Liver (tissue), 9 donors: ENCODE data around the gene ST6GALNAC3. TPM values are rescaled to one million over a fixed set of nuclear protein-coding genes. Genes with fewer than 3 reads are reported as not detected.
A peak's percentile ranks its signal among the peaks of the same experiment; 100 is the strongest.

ENCODE experiments used
- DNase-seq: peaks from one replicate; pipeline ENCODE4 v3.0.0-alpha.2; 2017; ENCODE audit warnings: low spot score
- H3K27ac ChIP-seq, 2 donors: one replicate each; pipeline ENCODE4 v1.7.0; 2013; ENCODE audit warnings: inconsistent platforms in 2 of 2, low read length in 2 of 2, control low read depth in 1 of 2, low read depth in 1 of 2, mild to moderate bottlenecking in 1 of 2
- H3K27me3 ChIP-seq, 4 donors: one replicate each; pipeline versions ENCODE4 v1.6.1 to v1.7.0; 2013; ENCODE audit warnings: low read length in 3 of 4, inconsistent platforms in 1 of 4, mild to moderate bottlenecking in 1 of 4, moderate library complexity in 1 of 4; ENCODE audit not compliant: control insufficient read depth in 4 of 4, insufficient read depth in 4 of 4
- H3K36me3 ChIP-seq, 4 donors: one replicate each; pipeline versions ENCODE4 v1.6.1 to v1.7.0; 2013; ENCODE audit warnings: low read length in 3 of 4, mild to moderate bottlenecking in 3 of 4, low read depth in 1 of 4, moderate library complexity in 1 of 4; ENCODE audit not compliant: control insufficient read depth in 4 of 4, insufficient read depth in 3 of 4
- H3K4me1 ChIP-seq, 4 donors: one replicate each; pipeline versions ENCODE4 v1.6.1 to v1.7.0; 2013; ENCODE audit warnings: low read length in 3 of 4, mild to moderate bottlenecking in 3 of 4, moderate library complexity in 1 of 4; ENCODE audit not compliant: control insufficient read depth in 4 of 4, insufficient read depth in 4 of 4
- H3K4me3 ChIP-seq, 3 donors: one replicate each; pipeline versions ENCODE4 v1.6.1 to v1.7.0; 2013; ENCODE audit warnings: low read length in 3 of 3, control low read depth in 1 of 3, low read depth in 1 of 3, mild to moderate bottlenecking in 1 of 3
- H3K9ac ChIP-seq, 2 donors: one replicate each; pipeline ENCODE4 v1.7.0; 2013; ENCODE audit warnings: low read length in 2 of 2, mild to moderate bottlenecking in 2 of 2, moderate library complexity in 2 of 2, control low read depth in 1 of 2, low read depth in 1 of 2
- H3K9me3 ChIP-seq, 4 donors: one replicate each; pipeline versions ENCODE4 v1.6.1 to v1.7.0; 2013; ENCODE audit warnings: low read length in 3 of 4; ENCODE audit not compliant: control insufficient read depth in 4 of 4
- EGR1 ChIP-seq, 2 donors: IDR thresholded peaks; 2 replicates each; pipeline ENCODE4 v1.6.1; 2016 to 2018; ENCODE audit warnings: antibody characterized with exemption in 2 of 2, low read depth in 2 of 2
- FOXA1 ChIP-seq: IDR thresholded peaks from 2 replicates; pipeline ENCODE4 v1.6.1; 2016; ENCODE audit warnings: antibody characterized with exemption
- FOXA2 ChIP-seq: IDR thresholded peaks from 2 replicates; pipeline ENCODE4 v1.6.1; 2016; ENCODE audit warnings: antibody characterized with exemption
- GABPA ChIP-seq, 2 donors: IDR thresholded peaks in 1 of 2; conservative IDR thresholded peaks in 1 of 2; 2 replicates each; pipeline ENCODE4 v1.6.1; 2016; ENCODE audit warnings: antibody characterized with exemption in 2 of 2, mild to moderate bottlenecking in 1 of 2, moderate library complexity in 1 of 2
- HNF4A ChIP-seq, 2 donors: conservative IDR thresholded peaks; 2 replicates each; pipeline ENCODE4 v1.6.1; 2016; ENCODE audit warnings: antibody characterized with exemption in 2 of 2, mild to moderate bottlenecking in 2 of 2
- HNF4G ChIP-seq: IDR thresholded peaks from 2 replicates; pipeline ENCODE4 v1.6.1; 2016; ENCODE audit warnings: antibody characterized with exemption
- JUND ChIP-seq, 2 donors: IDR thresholded peaks; 2 replicates each; pipeline ENCODE4 v1.6.1; 2016; ENCODE audit warnings: antibody characterized with exemption in 2 of 2
- NR2F2 ChIP-seq: IDR thresholded peaks from 2 replicates; pipeline ENCODE4 v1.6.1; 2016; ENCODE audit warnings: antibody characterized with exemption
- RAD21 ChIP-seq, 2 donors: IDR thresholded peaks; 2 replicates each; pipeline ENCODE4 v1.6.1; 2016; ENCODE audit warnings: antibody characterized with exemption in 2 of 2, mild to moderate bottlenecking in 2 of 2
- RXRA ChIP-seq, 2 donors: IDR thresholded peaks; 2 replicates each; pipeline ENCODE4 v1.6.1; 2017 to 2018; ENCODE audit warnings: antibody characterized with exemption in 2 of 2, mild to moderate bottlenecking in 1 of 2
- SP1 ChIP-seq: IDR thresholded peaks from 2 replicates; pipeline ENCODE4 v1.6.1; 2018; ENCODE audit warnings: antibody characterized with exemption, mild to moderate bottlenecking
- TAF1 ChIP-seq: conservative IDR thresholded peaks from 2 replicates; pipeline ENCODE4 v1.6.1; 2016; ENCODE audit warnings: antibody characterized with exemption, mild to moderate bottlenecking
- YY1 ChIP-seq: IDR thresholded peaks from 2 replicates; pipeline ENCODE4 v1.6.1; 2016; ENCODE audit warnings: antibody characterized with exemption, mild to moderate bottlenecking
- WGBS: extraction: QIAGEN DNeasy Blood & Tissue Kit; methylation state at CpG from one replicate; pipeline ENCODE4 v1.1.7; 2013; 5-methylcytosine and 5-hydroxymethylcytosine counted together
- polyA plus RNA-seq, 2 donors: library from polyadenylated mRNA; stranded (reverse) in 1 of 2; unstranded in 1 of 2; fragments of 200-250 nt in 1 of 2; fragments of >200 nt in 1 of 2; fragmentation: Nextera tagmentation in 1 of 2; extraction: Ambion mirVana in 1 of 2; gene quantifications; one replicate each; pipeline versions ENCODE4 v1.2.1 to v1.2.3, GENCODE V29; 2013 to 2015
- total RNA-seq, 2 donors: library from RNA; depleted of rRNA; stranded (reverse); fragments of >200 nt; gene quantifications; one replicate each; pipeline ENCODE4 v1.2.3, GENCODE V29; 2014
- TF ChIP-seq, protein P1 (sequence below): IDR thresholded peaks from 2 replicates; pipeline ENCODE4 v1.6.1; 2016; ENCODE audit warnings: antibody characterized with exemption
- TF ChIP-seq, protein P2 (sequence below): fragments of 150-350 bp; IDR thresholded peaks from 2 replicates; pipeline ENCODE4 v1.5.1; 2017; ENCODE audit warnings: improper control_type of control experiment, low read depth, low read length; ENCODE audit not compliant: missing input control
- TF ChIP-seq, protein P3 (sequence below): IDR thresholded peaks from 2 replicates; pipeline ENCODE4 v1.6.1; 2016; ENCODE audit warnings: antibody characterized with exemption, mild to moderate bottlenecking
- TF ChIP-seq, protein P4 (sequence below): IDR thresholded peaks from 2 replicates; pipeline ENCODE4 v1.6.1; 2016; ENCODE audit warnings: antibody characterized with exemption
- TF ChIP-seq, protein P5 (sequence below): IDR thresholded peaks from 2 replicates; pipeline ENCODE4 v1.6.1; 2016; ENCODE audit warnings: antibody characterized with exemption
- donor health status: healthy.
- donor health status: healthy.
- donor health status: healthy.
- donor health status: healthy.
- donor health status: healthy.

ST6GALNAC3 gene
- total and polyA plus RNA-seq, 4 donors, result 1.2 to 5.0 (median 3.2) TPM

DNA sequence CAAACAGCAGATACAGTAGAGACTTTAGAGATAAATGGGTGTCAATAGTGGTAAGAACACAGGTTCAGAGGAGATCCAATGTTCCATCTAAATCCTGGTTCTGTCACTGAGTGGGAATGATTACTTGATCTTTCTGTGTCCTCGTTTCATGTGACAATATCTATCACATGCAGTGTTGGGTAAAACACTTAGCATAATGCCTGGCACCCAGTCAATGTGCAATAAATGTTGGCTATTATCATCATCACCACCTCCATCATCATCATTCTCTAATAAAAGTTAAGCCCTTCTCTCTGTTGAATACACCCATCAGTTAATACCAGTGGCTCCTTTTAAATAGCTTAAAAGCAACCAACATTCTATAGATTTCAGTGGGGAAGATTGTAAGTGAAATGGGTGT is 184.7 kb downstream of the ST6GALNAC3 start (continued):
- TF ChIP-seq, protein P1, sequence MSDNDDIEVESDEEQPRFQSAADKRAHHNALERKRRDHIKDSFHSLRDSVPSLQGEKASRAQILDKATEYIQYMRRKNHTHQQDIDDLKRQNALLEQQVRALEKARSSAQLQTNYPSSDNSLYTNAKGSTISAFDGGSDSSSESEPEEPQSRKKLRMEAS, result no peak
- no peak for TF ChIP-seq FOXA2
- TF ChIP-seq SP1, result no peak
- TF ChIP-seq RAD21 (IDR thresholded peaks at IDR 0.05), result no peak
- TF ChIP-seq NR2F2, result no peak
- no peak for TF ChIP-seq TAF1

DNA sequence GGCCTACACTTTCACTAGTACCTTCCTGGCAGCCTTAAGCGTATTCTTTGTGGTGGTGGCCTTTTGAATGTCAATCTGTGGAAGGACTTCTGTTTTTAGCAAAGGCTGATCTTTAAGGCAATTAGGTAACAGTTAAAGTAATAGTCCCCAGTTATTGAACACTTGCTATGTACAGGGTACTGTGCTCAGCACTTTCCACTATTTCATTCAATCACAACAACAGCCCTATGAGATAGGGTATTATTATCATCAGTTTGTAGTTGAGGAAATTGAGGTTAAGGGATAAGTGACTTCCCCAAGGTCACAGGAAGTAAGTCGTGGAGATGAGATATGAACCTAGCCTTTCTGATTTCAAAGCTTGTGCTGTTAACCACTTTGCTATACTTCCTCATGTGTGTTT is 185.7 kb downstream of the ST6GALNAC3 start:
- H3K4me1 ChIP-seq, result no peaks in the 10 kb centered on the region
- H3K4me3 ChIP-seq, result no peak overlapping the region
- H3K9ac ChIP-seq, result no peak overlapping the region
- H3K27ac ChIP-seq, result no peak overlapping the region
- TF ChIP-seq NR2F2 (peak; percentile 70), GABPA (IDR thresholded peaks at IDR 0.05 in 1 of 2, conservative IDR thresholded peaks at IDR 0.05 in 1 of 2) (no peak)
- H3K27me3 ChIP-seq, result no peaks in the 10 kb centered on the region
- DNase-seq, result no peak
- no peaks in the 10 kb centered on the region for H3K9me3 ChIP-seq
- H3K36me3 ChIP-seq, result no peaks in the 10 kb centered on the region
- 54% methylated on average over 2 of the region's 2 CpGs for WGBS

DNA sequence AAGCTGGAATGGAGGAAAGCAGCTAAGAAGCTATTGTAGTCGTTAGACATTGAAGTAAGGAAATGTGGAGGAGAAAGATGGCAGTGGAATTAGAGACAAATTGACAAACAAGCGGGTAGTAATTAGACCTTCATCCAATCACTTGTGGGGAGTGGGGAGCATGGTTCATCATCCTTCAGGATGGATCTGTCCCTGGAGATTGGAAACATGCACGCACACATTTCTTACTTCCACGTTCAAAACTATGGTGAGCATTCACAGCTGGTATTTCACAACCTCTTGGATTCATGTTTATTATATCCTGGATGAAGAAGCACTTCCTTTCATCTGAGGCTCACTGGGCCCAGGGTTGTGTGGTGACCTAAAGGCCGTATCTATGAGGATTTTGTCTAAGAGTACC is 188.1 kb downstream of the ST6GALNAC3 start:
- H3K27me3 ChIP-seq, result no peaks in the 10 kb centered on the region
- H3K9me3 ChIP-seq, result no peaks in the 10 kb centered on the region
- no peak for DNase-seq
- no peaks in the 10 kb centered on the region for H3K4me1 ChIP-seq
- no peak for TF ChIP-seq GABPA (IDR thresholded peaks at IDR 0.05 in 1 of 2, conservative IDR thresholded peaks at IDR 0.05 in 1 of 2)
- TF ChIP-seq FOXA1, result no peak
- TF ChIP-seq, protein P2, sequence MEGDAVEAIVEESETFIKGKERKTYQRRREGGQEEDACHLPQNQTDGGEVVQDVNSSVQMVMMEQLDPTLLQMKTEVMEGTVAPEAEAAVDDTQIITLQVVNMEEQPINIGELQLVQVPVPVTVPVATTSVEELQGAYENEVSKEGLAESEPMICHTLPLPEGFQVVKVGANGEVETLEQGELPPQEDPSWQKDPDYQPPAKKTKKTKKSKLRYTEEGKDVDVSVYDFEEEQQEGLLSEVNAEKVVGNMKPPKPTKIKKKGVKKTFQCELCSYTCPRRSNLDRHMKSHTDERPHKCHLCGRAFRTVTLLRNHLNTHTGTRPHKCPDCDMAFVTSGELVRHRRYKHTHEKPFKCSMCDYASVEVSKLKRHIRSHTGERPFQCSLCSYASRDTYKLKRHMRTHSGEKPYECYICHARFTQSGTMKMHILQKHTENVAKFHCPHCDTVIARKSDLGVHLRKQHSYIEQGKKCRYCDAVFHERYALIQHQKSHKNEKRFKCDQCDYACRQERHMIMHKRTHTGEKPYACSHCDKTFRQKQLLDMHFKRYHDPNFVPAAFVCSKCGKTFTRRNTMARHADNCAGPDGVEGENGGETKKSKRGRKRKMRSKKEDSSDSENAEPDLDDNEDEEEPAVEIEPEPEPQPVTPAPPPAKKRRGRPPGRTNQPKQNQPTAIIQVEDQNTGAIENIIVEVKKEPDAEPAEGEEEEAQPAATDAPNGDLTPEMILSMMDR, result no peak
- no peak for TF ChIP-seq RAD21 (IDR thresholded peaks at IDR 0.05)
- no peak for TF ChIP-seq TAF1
- no peak for TF ChIP-seq JUND (IDR thresholded peaks at IDR 0.05)
- no peak for TF ChIP-seq EGR1 (IDR thresholded peaks at IDR 0.05; ENCODE audit: low read depth in 2 of 2)
- TF ChIP-seq NR2F2, result no peak
- TF ChIP-seq FOXA2, result no peak
- no peak for TF ChIP-seq HNF4A (conservative IDR thresholded peaks at IDR 0.05)
- TF ChIP-seq, protein P1, result no peak
- TF ChIP-seq, protein P3, sequence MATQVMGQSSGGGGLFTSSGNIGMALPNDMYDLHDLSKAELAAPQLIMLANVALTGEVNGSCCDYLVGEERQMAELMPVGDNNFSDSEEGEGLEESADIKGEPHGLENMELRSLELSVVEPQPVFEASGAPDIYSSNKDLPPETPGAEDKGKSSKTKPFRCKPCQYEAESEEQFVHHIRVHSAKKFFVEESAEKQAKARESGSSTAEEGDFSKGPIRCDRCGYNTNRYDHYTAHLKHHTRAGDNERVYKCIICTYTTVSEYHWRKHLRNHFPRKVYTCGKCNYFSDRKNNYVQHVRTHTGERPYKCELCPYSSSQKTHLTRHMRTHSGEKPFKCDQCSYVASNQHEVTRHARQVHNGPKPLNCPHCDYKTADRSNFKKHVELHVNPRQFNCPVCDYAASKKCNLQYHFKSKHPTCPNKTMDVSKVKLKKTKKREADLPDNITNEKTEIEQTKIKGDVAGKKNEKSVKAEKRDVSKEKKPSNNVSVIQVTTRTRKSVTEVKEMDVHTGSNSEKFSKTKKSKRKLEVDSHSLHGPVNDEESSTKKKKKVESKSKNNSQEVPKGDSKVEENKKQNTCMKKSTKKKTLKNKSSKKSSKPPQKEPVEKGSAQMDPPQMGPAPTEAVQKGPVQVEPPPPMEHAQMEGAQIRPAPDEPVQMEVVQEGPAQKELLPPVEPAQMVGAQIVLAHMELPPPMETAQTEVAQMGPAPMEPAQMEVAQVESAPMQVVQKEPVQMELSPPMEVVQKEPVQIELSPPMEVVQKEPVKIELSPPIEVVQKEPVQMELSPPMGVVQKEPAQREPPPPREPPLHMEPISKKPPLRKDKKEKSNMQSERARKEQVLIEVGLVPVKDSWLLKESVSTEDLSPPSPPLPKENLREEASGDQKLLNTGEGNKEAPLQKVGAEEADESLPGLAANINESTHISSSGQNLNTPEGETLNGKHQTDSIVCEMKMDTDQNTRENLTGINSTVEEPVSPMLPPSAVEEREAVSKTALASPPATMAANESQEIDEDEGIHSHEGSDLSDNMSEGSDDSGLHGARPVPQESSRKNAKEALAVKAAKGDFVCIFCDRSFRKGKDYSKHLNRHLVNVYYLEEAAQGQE, result no peak
- no peak for TF ChIP-seq YY1
- no peak for TF ChIP-seq SP1
- no peak for TF ChIP-seq RXRA (IDR thresholded peaks at IDR 0.05)
- TF ChIP-seq, protein P4, sequence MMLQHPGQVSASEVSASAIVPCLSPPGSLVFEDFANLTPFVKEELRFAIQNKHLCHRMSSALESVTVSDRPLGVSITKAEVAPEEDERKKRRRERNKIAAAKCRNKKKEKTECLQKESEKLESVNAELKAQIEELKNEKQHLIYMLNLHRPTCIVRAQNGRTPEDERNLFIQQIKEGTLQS, result no peak
- TF ChIP-seq, protein P5, sequence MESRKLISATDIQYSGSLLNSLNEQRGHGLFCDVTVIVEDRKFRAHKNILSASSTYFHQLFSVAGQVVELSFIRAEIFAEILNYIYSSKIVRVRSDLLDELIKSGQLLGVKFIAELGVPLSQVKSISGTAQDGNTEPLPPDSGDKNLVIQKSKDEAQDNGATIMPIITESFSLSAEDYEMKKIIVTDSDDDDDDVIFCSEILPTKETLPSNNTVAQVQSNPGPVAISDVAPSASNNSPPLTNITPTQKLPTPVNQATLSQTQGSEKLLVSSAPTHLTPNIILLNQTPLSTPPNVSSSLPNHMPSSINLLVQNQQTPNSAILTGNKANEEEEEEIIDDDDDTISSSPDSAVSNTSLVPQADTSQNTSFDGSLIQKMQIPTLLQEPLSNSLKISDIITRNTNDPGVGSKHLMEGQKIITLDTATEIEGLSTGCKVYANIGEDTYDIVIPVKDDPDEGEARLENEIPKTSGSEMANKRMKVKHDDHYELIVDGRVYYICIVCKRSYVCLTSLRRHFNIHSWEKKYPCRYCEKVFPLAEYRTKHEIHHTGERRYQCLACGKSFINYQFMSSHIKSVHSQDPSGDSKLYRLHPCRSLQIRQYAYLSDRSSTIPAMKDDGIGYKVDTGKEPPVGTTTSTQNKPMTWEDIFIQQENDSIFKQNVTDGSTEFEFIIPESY, result no peak
- no peak for TF ChIP-seq HNF4G
- H3K27ac ChIP-seq, result no peak overlapping the region
- H3K9ac ChIP-seq, result no peak overlapping the region
- H3K4me3 ChIP-seq, result no peak overlapping the region
- no peaks in the 10 kb centered on the region for H3K36me3 ChIP-seq
- 77% methylated on average over 5 of the region's 5 CpGs for WGBS
